CD14-positive monocyte (primary cell): ENCODE measurements around the gene RING1. TPM values are rescaled to one million over a fixed set of nuclear protein-coding genes. Genes with fewer than 3 reads are reported as not detected.

Source experiments
- DNase-seq, 3 donors: peaks; one replicate each; pipeline ENCODE4 v3.0.0-alpha.2; 2011 to 2022
- H2AFZ ChIP-seq: 2 replicates; pipeline ENCODE4 v1.6.0; 2012; ENCODE audit warnings: mild to moderate bottlenecking, low read depth, low read length, inconsistent platforms; ENCODE audit not compliant: insufficient read depth, poor library complexity, severe bottlenecking
- H3K27ac ChIP-seq, 2 donors: 1 replicate in 1 of 2; 2 replicates in 1 of 2; pipeline ENCODE4 v1.5.1; 2012 to 2013; ENCODE audit warnings: low read length in 2 of 2, control low read depth in 1 of 2, inconsistent platforms in 1 of 2, low read depth in 1 of 2, mild to moderate bottlenecking in 1 of 2
- H3K27me3 ChIP-seq, 2 donors: one replicate each; pipeline versions ENCODE4 v1.6.0 to v1.6.1; 2011 to 2013; ENCODE audit warnings: low read length in 2 of 2; ENCODE audit not compliant: control insufficient read depth in 2 of 2, insufficient read depth in 2 of 2
- H3K36me3 ChIP-seq, 2 donors: replicated peaks in 1 of 2; 1 replicate in 1 of 2; 2 replicates in 1 of 2; pipeline versions ENCODE4 v1.5.1 to v1.6.1; 2012 to 2013; ENCODE audit warnings: low read length in 2 of 2, control low read depth in 1 of 2, inconsistent platforms in 1 of 2, mild to moderate bottlenecking in 1 of 2; ENCODE audit not compliant: insufficient read depth in 2 of 2, control insufficient read depth in 1 of 2
- H3K4me1 ChIP-seq, 2 donors: 1 replicate in 1 of 2; 2 replicates in 1 of 2; pipeline versions ENCODE4 v1.5.1 to v1.6.1; 2012 to 2013; ENCODE audit warnings: low read length in 2 of 2, control low read depth in 1 of 2, inconsistent platforms in 1 of 2, mild to moderate bottlenecking in 1 of 2, moderate library complexity in 1 of 2; ENCODE audit not compliant: insufficient read depth in 2 of 2, control insufficient read depth in 1 of 2
- H3K4me2 ChIP-seq: replicated peaks from 2 replicates; pipeline ENCODE3; 2012; ENCODE audit warnings: low read length, moderate library complexity, mild to moderate bottlenecking; ENCODE audit not compliant: poor library complexity, severe bottlenecking; ENCODE audit errors: extremely low read depth
- H3K4me3 ChIP-seq, 3 experiments: fragments of 200-600 bp in 1 of 3; sonication (generic) in 1 of 3; replicated peaks in 1 of 3; 1 replicate in 2 of 3; 2 replicates in 1 of 3; pipeline ENCODE4 v1.5.1; 2011 to 2013; ENCODE audit warnings: low read length in 3 of 3, mild to moderate bottlenecking in 3 of 3, control low read depth in 2 of 3, low read depth in 2 of 3, inconsistent platforms in 1 of 3, moderate library complexity in 1 of 3
- H3K79me2 ChIP-seq: 2 replicates; pipeline ENCODE4 v1.6.0; 2012; ENCODE audit warnings: mild to moderate bottlenecking, control low read depth, inconsistent platforms, low read length, moderate library complexity; ENCODE audit not compliant: insufficient read depth
- H3K9ac ChIP-seq: 2 replicates; pipeline ENCODE4 v1.6.0; 2017; ENCODE audit warnings: low read length, mild to moderate bottlenecking; ENCODE audit not compliant: insufficient read depth, poor library complexity, severe bottlenecking
- H3K9me3 ChIP-seq, 2 donors: replicated peaks in 1 of 2; 1 replicate in 1 of 2; 2 replicates in 1 of 2; pipeline versions ENCODE4 v1.5.1 to v1.6.1; 2012 to 2013; ENCODE audit warnings: low read length in 2 of 2, control low read depth in 1 of 2; ENCODE audit not compliant: control insufficient read depth in 1 of 2, insufficient read depth in 1 of 2
- H4K20me1 ChIP-seq: 2 replicates; pipeline ENCODE4 v1.6.0; 2012; ENCODE audit warnings: mild to moderate bottlenecking, low read length, control low read depth, moderate library complexity; ENCODE audit not compliant: insufficient read depth
- H3K27ac Mint-ChIP-seq, 7 donors: one replicate each; pipeline ENCODE4 v1.8.0; 2020; ENCODE audit warnings: mild to moderate bottlenecking in 7 of 7, mixed read lengths in 7 of 7, moderate library complexity in 6 of 7, inconsistent platforms in 2 of 7
- H3K27me3 Mint-ChIP-seq, 3 donors: one replicate each; pipeline ENCODE4 v1.8.0; 2021 to 2022; ENCODE audit warnings: low read depth in 3 of 3, mild to moderate bottlenecking in 3 of 3, mixed read lengths in 3 of 3, moderate library complexity in 3 of 3, inconsistent platforms in 1 of 3
- H3K36me3 Mint-ChIP-seq, 2 donors: one replicate each; pipeline ENCODE4 v1.8.0; 2020; ENCODE audit warnings: mixed read lengths in 2 of 2, inconsistent platforms in 1 of 2, mild to moderate bottlenecking in 1 of 2
- H3K4me1 Mint-ChIP-seq: one replicate; pipeline ENCODE4 v1.8.0; 2020; ENCODE audit warnings: mild to moderate bottlenecking, mixed read lengths
- H3K4me3 Mint-ChIP-seq, 2 donors: one replicate each; pipeline ENCODE4 v1.8.0; 2020; ENCODE audit warnings: mild to moderate bottlenecking in 2 of 2, mixed read lengths in 2 of 2, moderate library complexity in 1 of 2
- H3K9me3 Mint-ChIP-seq, 7 donors: one replicate each; pipeline ENCODE4 v1.8.0; 2020 to 2022; ENCODE audit warnings: mixed read lengths in 7 of 7, mild to moderate bottlenecking in 6 of 7, moderate library complexity in 6 of 7, inconsistent platforms in 2 of 7
- CTCF ChIP-seq: fragments of 200-600 bp; IDR thresholded peaks from one replicate; pipeline ENCODE4 v1.8.0; 2022; ENCODE audit warnings: antibody characterized with exemption, mild to moderate bottlenecking
- WGBS: methylation state at CpG from one replicate; pipeline ENCODE4 v1.1.5; 2013; ENCODE audit warnings: missing lambda C conversion rate; ENCODE audit not compliant: insufficient coverage; 5-methylcytosine and 5-hydroxymethylcytosine counted together
- intact Hi-C, 2 donors: fragments of 100-400 bp; cut with micrococcal nuclease; formaldehyde crosslinking; loops; one replicate each; pipeline versions ENCODE4 v1.15.0 to v1.15.1; 2023
- polyA plus RNA-seq, 3 donors: library from polyadenylated mRNA; depleted of rRNA in 1 of 3; unstranded in 2 of 3; stranded (reverse) in 1 of 3; fragments of 300-500 nt in 2 of 3; fragments of >200 nt in 1 of 3; fragmentation: Illumina TruSeq in 2 of 3; gene quantifications; 1 replicate in 2 of 3; 2 replicates in 1 of 3; pipeline ENCODE4 v1.2.3, GENCODE V29; 2012 to 2021

Gene RING1
- polyA plus RNA-seq, 3 donors: 4.6 to 27.9 (median 5.7) TPM

- Mint-ChIP-seq H3K27ac (peak overlapping the region; percentile 6 to 98 (median 85)), H3K4me1 (peaks cover 51% of the 10 kb centered on the region), H3K9me3 (peaks cover 0 to 3% (median 0%) of the 10 kb centered on the region in 7 donors), H3K27me3 (peaks cover 0 to 2% (median 0%) of the 10 kb centered on the region in 3 donors), H3K4me3 (peak overlapping the region; percentile 85 to 94), H3K36me3 (peaks cover 59 to 67% of the 10 kb centered on the region in 2 donors)
- WGBS: 100% methylated on average over 1 of the region's 3 CpGs
- peak overlapping the region in 1 of 3 experiments; percentile 95 for H3K4me3 ChIP-seq
- peak overlapping the region; percentile 94 for H3K9ac ChIP-seq
- H2AFZ ChIP-seq: no peak overlapping the region
- peaks cover 28 to 38% of the 10 kb centered on the region in 2 donors for H3K4me1 ChIP-seq
- H3K36me3 ChIP-seq: peaks cover 55 to 57% of the 10 kb centered on the region in 2 donors
- H3K27ac ChIP-seq: no peak overlapping the region
- DNase-seq: no peak
- intact Hi-C loops: loop anchor here in 1 of 2 donors (10.0 kb wide), 1 partner anchor 46 kb away; no protein-coding TSS in a partner anchor
- no peaks in the 10 kb centered on the region for H3K9me3 ChIP-seq
- H3K79me2 ChIP-seq: peaks cover 50% of the 10 kb centered on the region
- no peak for TF ChIP-seq CTCF
- H3K4me2 ChIP-seq: peak overlapping the region; percentile 93
- H4K20me1 ChIP-seq: peaks cover 68% of the 10 kb centered on the region
- peaks cover 0 to 1% of the 10 kb centered on the region in 2 donors for H3K27me3 ChIP-seq
Measured at GRCh38 chr6:33198853-33199436, 9.4 kb upstream of the RING1 start.

GRCh38 chr6:33199687-33200218, 8.5 kb upstream of the RING1 start:
- peak overlapping the region; percentile 93 for H3K4me2 ChIP-seq
- peaks cover 51 to 59% of the 10 kb centered on the region in 2 donors for H3K36me3 Mint-ChIP-seq

More at GRCh38 chr6:33199687-33200218, 8.5 kb upstream of the RING1 start:
- H3K9ac ChIP-seq: peak overlapping the region; percentile 94
- Mint-ChIP-seq H3K27ac (peak overlapping the region in 6 of 7 donors; percentile 73 to 98 (median 88)), H3K9me3 (peaks cover 0 to 3% (median 0%) of the 10 kb centered on the region in 7 donors), H3K27me3 (no peaks in the 10 kb centered on the region), H3K4me3 (peak overlapping the region; percentile 85 to 94), H3K4me1 (peaks cover 54% of the 10 kb centered on the region)
- peak overlapping the region; percentile 94 for H3K27ac ChIP-seq
- H3K79me2 ChIP-seq: peaks cover 50% of the 10 kb centered on the region
- 0% methylated on average over 17 of the region's 26 CpGs for WGBS
- peak in 2 of 3 donors; percentile 58 to 67 for DNase-seq
- peak overlapping the region; percentile 83 to 96 (median 95) for H3K4me3 ChIP-seq
- no peak for TF ChIP-seq CTCF
- intact Hi-C loops: loop anchor here (2.0 to 10.0 kb wide), 5 partner anchors 45 to 215 kb away; partner anchors contain the start of genes RGL2 (in 2 of the 2), CUTA (in 1 of the 2) and PHF1 (in 1 of the 2)
- peaks cover 47 to 49% of the 10 kb centered on the region in 2 donors for H3K36me3 ChIP-seq
- peaks cover 34 to 46% of the 10 kb centered on the region in 2 donors for H3K4me1 ChIP-seq
- H4K20me1 ChIP-seq: peaks cover 62% of the 10 kb centered on the region
- H3K27me3 ChIP-seq: no peaks in the 10 kb centered on the region
- H3K9me3 ChIP-seq: no peaks in the 10 kb centered on the region
- peak overlapping the region; percentile 96 for H2AFZ ChIP-seq
